Nephron progenitor cell (in vitro differentiated cells): ENCODE data around the gene PCLAF.

Source experiments
- DNase-seq: peaks from one replicate; pipeline ENCODE4 v3.0.0; 2021
- H3K27ac Mint-ChIP-seq: 2 replicates; pipeline ENCODE4 v1.8.0; 2021; ENCODE audit warnings: mild to moderate bottlenecking, moderate library complexity, mixed read lengths
- H3K27me3 Mint-ChIP-seq: 2 replicates; pipeline ENCODE4 v1.8.0; 2021; ENCODE audit warnings: mild to moderate bottlenecking, low read depth, mixed read lengths; ENCODE audit not compliant: poor library complexity
- H3K36me3 Mint-ChIP-seq: 2 replicates; pipeline ENCODE4 v1.8.0; 2021; ENCODE audit warnings: low read depth, mixed read lengths
- H3K4me1 Mint-ChIP-seq: 2 replicates; pipeline ENCODE4 v1.8.0; 2021; ENCODE audit warnings: mixed read lengths
- H3K4me3 Mint-ChIP-seq: 2 replicates; pipeline ENCODE4 v1.8.0; 2021; ENCODE audit warnings: mild to moderate bottlenecking, moderate library complexity, mixed read lengths
- H3K9me3 Mint-ChIP-seq: 2 replicates; pipeline ENCODE4 v1.8.0; 2021; ENCODE audit warnings: mild to moderate bottlenecking, moderate library complexity, mixed read lengths
- TF ChIP-seq, protein P1 (sequence below): fragments of 200-600 bp; sonication (generic); IDR thresholded peaks from 2 replicates; pipeline ENCODE4 v1.5.0; 2021; ENCODE audit warnings: antibody characterized with exemption

The PCLAF gene

DNA sequence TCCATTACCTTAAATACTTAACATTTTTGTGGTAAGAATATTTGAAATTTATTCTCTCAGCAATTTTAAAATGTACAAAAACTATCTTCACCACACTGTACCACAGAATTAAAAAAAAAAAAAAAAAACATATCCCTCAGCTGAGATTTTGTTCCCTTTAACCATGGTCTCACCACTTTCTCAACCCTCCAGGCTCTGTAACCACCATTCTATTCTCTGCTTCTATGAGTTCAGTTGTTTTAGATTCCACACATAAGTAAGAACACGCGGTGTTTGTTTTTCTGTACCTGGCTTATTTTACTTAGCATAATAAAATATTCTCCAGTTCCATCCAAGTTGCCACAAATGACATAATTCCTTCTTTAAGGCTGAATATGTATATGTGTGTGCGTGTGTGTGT is 66.8 kb downstream of the PCLAF start:
- H3K36me3 Mint-ChIP-seq, result peaks cover 15% of the 10 kb centered on the region
- TF ChIP-seq, protein P1, sequence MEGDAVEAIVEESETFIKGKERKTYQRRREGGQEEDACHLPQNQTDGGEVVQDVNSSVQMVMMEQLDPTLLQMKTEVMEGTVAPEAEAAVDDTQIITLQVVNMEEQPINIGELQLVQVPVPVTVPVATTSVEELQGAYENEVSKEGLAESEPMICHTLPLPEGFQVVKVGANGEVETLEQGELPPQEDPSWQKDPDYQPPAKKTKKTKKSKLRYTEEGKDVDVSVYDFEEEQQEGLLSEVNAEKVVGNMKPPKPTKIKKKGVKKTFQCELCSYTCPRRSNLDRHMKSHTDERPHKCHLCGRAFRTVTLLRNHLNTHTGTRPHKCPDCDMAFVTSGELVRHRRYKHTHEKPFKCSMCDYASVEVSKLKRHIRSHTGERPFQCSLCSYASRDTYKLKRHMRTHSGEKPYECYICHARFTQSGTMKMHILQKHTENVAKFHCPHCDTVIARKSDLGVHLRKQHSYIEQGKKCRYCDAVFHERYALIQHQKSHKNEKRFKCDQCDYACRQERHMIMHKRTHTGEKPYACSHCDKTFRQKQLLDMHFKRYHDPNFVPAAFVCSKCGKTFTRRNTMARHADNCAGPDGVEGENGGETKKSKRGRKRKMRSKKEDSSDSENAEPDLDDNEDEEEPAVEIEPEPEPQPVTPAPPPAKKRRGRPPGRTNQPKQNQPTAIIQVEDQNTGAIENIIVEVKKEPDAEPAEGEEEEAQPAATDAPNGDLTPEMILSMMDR, result no peak
- H3K4me3 Mint-ChIP-seq, result no peak overlapping the region
- H3K9me3 Mint-ChIP-seq, result peaks cover 13% of the 10 kb centered on the region
- H3K4me1 Mint-ChIP-seq, result peaks cover 5% of the 10 kb centered on the region
- peaks cover 2% of the 10 kb centered on the region for H3K27me3 Mint-ChIP-seq
- no peak for DNase-seq
- H3K27ac Mint-ChIP-seq, result no peak overlapping the region
